Astrocyte (in vitro differentiated cells and primary cell): ENCODE measurements around the gene CDH13.

Source experiments
- EZH2 ChIP-seq: IDR thresholded peaks from 2 replicates; pipeline ENCODE4 v1.6.1; 2012; ENCODE audit warnings: mild to moderate bottlenecking, low read length, inconsistent platforms; ENCODE audit not compliant: insufficient read depth
- TF ChIP-seq, protein P1 (sequence below): IDR thresholded peaks from 2 replicates; pipeline ENCODE4 v1.5.1; 2011; ENCODE audit warnings: low read depth, mild to moderate bottlenecking, inconsistent platforms, low read length, moderate library complexity; ENCODE audit not compliant: insufficient read depth

- TF ChIP-seq, protein P1, sequence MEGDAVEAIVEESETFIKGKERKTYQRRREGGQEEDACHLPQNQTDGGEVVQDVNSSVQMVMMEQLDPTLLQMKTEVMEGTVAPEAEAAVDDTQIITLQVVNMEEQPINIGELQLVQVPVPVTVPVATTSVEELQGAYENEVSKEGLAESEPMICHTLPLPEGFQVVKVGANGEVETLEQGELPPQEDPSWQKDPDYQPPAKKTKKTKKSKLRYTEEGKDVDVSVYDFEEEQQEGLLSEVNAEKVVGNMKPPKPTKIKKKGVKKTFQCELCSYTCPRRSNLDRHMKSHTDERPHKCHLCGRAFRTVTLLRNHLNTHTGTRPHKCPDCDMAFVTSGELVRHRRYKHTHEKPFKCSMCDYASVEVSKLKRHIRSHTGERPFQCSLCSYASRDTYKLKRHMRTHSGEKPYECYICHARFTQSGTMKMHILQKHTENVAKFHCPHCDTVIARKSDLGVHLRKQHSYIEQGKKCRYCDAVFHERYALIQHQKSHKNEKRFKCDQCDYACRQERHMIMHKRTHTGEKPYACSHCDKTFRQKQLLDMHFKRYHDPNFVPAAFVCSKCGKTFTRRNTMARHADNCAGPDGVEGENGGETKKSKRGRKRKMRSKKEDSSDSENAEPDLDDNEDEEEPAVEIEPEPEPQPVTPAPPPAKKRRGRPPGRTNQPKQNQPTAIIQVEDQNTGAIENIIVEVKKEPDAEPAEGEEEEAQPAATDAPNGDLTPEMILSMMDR: no peak
- no peak for TF ChIP-seq EZH2
These were observed 846.2 kb downstream of the CDH13 start for GRCh38 chr16:83472776-83473501.
